GM12878 (cell line): ENCODE data around the gene RBBP8NL. TPM values are rescaled to one million over a fixed set of nuclear protein-coding genes. Genes with fewer than 3 reads are reported as not detected.
A peak's percentile ranks its signal among the peaks of the same experiment; 100 is the strongest.

Experiments
- ATAC-seq: fragments of 200-7000 bp; cut with Tn5 transposase; 3 replicates; pipeline ENCODE4 v1.9.1; 2020; ENCODE audit warnings: mild to moderate bottlenecking, moderate library complexity
- BruUV-seq: library from RNA; stranded (reverse); fragments of 400-500 nt; replicated peaks from 2 replicates; lab custom pipeline; 2021; lab: Mats Ljungman, UMichigan
- CTCF ChIA-PET: fragments of 300-600 bp; sonication (Branson Sonifier 250); formaldehyde crosslinking; extraction: SDS; loops from one replicate; lab custom pipeline; 2021; ENCODE audit warnings: inconsistent platforms; lab: Yijun Ruan, JAX
- POLR2A ChIA-PET: fragments of 350-600 bp; formaldehyde crosslinking; extraction: SDS; loops from one replicate; lab custom pipeline; 2021; ENCODE audit warnings: inconsistent platforms; lab: Charles Lee
- RAD21 ChIA-PET: fragments of 300-600 bp; sonication (Branson Sonifier 250); formaldehyde crosslinking; loops from one replicate; lab custom pipeline; 2023; ENCODE audit warnings: antibody characterized with exemption; ENCODE audit not compliant: unreplicated experiment; lab: Charles Lee
- SMC1A ChIA-PET: fragments of 300-600 bp; sonication (Branson Sonifier 250); formaldehyde crosslinking; loops from one replicate; lab custom pipeline; 2023; ENCODE audit not compliant: unreplicated experiment, uncharacterized antibody; lab: Charles Lee
- DNase-seq: peaks from one replicate; pipeline ENCODE4 v3.0.0-alpha.2; 2011; ENCODE audit warnings: low read depth, low spot score
- FAIRE-seq: peaks from 3 replicates; lab custom pipeline; 2011; peaks lifted over from hg19 to GRCh38; lab: Jason Lieb, UNC
- H2AFZ ChIP-seq: 2 replicates; pipeline ENCODE4 v1.6.0; 2011; ENCODE audit warnings: low read depth, low read length, control low read depth; ENCODE audit not compliant: control insufficient read depth
- H3K27ac ChIP-seq: 2 replicates; pipeline ENCODE4 v1.5.1; 2011; ENCODE audit warnings: control low read depth; ENCODE audit not compliant: control insufficient read depth, insufficient read depth
- H3K27me3 ChIP-seq, 2 experiments: replicated peaks in 1 of 2; 2 replicates each; pipeline versions ENCODE4 v1.6.0 to v1.6.1; 2011; ENCODE audit warnings: low read length in 1 of 2; ENCODE audit not compliant: control insufficient read depth in 2 of 2, insufficient read depth in 2 of 2
- H3K36me3 ChIP-seq, 2 experiments: 2 replicates each; pipeline ENCODE4 v1.5.1; 2011; ENCODE audit warnings: low read length in 1 of 2; ENCODE audit not compliant: control insufficient read depth in 2 of 2, insufficient read depth in 2 of 2
- H3K4me1 ChIP-seq: 2 replicates; pipeline ENCODE4 v1.6.1; 2011; ENCODE audit warnings: mild to moderate bottlenecking, low read length, moderate library complexity, mixed read lengths; ENCODE audit not compliant: control insufficient read depth, insufficient read depth
- H3K4me2 ChIP-seq: 2 replicates; pipeline ENCODE4 v1.6.0; 2011; ENCODE audit warnings: control low read depth; ENCODE audit not compliant: control insufficient read depth, insufficient read depth
- H3K4me3 ChIP-seq: fragments of 200-600 bp; sonication (generic); 2 replicates; pipeline ENCODE4 v1.5.1; 2016
- H3K79me2 ChIP-seq: 2 replicates; pipeline ENCODE4 v1.6.0; 2011; ENCODE audit warnings: low read length; ENCODE audit not compliant: control insufficient read depth, insufficient read depth
- H3K9ac ChIP-seq: 2 replicates; pipeline ENCODE4 v1.8.0; 2011; ENCODE audit warnings: low read length, control low read depth, mixed read lengths; ENCODE audit not compliant: control insufficient read depth, insufficient read depth
- H3K9me3 ChIP-seq: replicated peaks from 3 replicates; pipeline ENCODE4 v1.5.1; 2011; ENCODE audit warnings: mild to moderate bottlenecking, low read length; ENCODE audit not compliant: control insufficient read depth, insufficient read depth
- H4K20me1 ChIP-seq: 2 replicates; pipeline ENCODE4 v1.6.0; 2011; ENCODE audit not compliant: control insufficient read depth, insufficient read depth
- MYB ChIP-seq: fragments of 150-350 bp; IDR thresholded peaks from 2 replicates; pipeline ENCODE4 v1.6.1; 2014; ENCODE audit warnings: mild to moderate bottlenecking, low read depth, low read length, borderline replicate concordance
- NRF1 ChIP-seq: conservative IDR thresholded peaks from 2 replicates; pipeline ENCODE4 v1.6.1; 2011; ENCODE audit warnings: mild to moderate bottlenecking, low read depth, low read length, improper control_type of control experiment
- RB1 ChIP-seq: fragments of 450-650 bp; formaldehyde crosslinking; IDR thresholded peaks from 2 replicates; pipeline ENCODE4 v1.6.1; 2017; ENCODE audit warnings: mild to moderate bottlenecking, borderline replicate concordance
- SMARCA5 ChIP-seq: fragments of 450-650 bp; IDR thresholded peaks from 2 replicates; pipeline ENCODE4 v1.6.1; 2017; ENCODE audit warnings: mild to moderate bottlenecking
- SUZ12 ChIP-seq: fragments of 200-600 bp; sonication (generic); IDR thresholded peaks from one replicate; pipeline ENCODE4 v1.6.1; 2018; ENCODE audit warnings: antibody characterized with exemption, mild to moderate bottlenecking; ENCODE audit not compliant: unreplicated experiment
- ZNF274 ChIP-seq: IDR thresholded peaks from one replicate; pipeline ENCODE4 v1.8.0; 2011; ENCODE audit not compliant: insufficient read length, insufficient read depth
- WGBS: methylation state at CpG from one replicate; pipeline ENCODE4 v1.1.6; 2016; ENCODE audit warnings: low lambda C conversion rate; ENCODE audit not compliant: insufficient replicate concordance, insufficient coverage; ENCODE audit errors: missing lambda C conversion rate; 5-methylcytosine and 5-hydroxymethylcytosine counted together
- in situ Hi-C: fragments of 300-500 bp; cut with MboI; formaldehyde crosslinking; loops from 9 replicates; pipeline ENCODE4 v1.14.3; 2018; ENCODE audit warnings: mixed read lengths
- intact Hi-C: fragments of 100-400 bp; cut with micrococcal nuclease; formaldehyde crosslinking; loops from one replicate; pipeline ENCODE4 v1.14.2; 2022; ENCODE audit not compliant: unreplicated experiment
- polyA plus RNA-seq, 11 experiments: library from polyadenylated mRNA; depleted of rRNA in 4 of 11; unstranded in 6 of 11; stranded (reverse) in 5 of 11; fragments of >200 nt; fragmentation: Nextera tagmentation in 4 of 11; fragmentation: Illumina TruSeq in 1 of 11; extraction: Ambion mirVana in 4 of 11; extraction: Trizol in 1 of 11; gene quantifications; 1 replicate in 1 of 11; 2 replicates in 10 of 11; pipeline versions ENCODE4 v1.2.1 to v1.2.3, GENCODE V29; 2011 to 2016; ENCODE audit warnings: inconsistent platforms in 2 of 11, missing spikeins in 2 of 11, low read depth in 1 of 11
- total RNA-seq, 4 experiments: library from RNA; depleted of rRNA in 3 of 4; stranded (reverse); fragments of >200 nt in 3 of 4; fragmentation: Illumina TruSeq in 1 of 4; extraction: Trizol in 1 of 4; gene quantifications; 2 replicates each; pipeline versions ENCODE4 v1.2.1 to v1.2.3, GENCODE V29; 2013 to 2021
- TF ChIP-seq, protein P1 (sequence below): IDR thresholded peaks from 2 replicates; pipeline ENCODE4 v1.6.1; 2011; ENCODE audit warnings: low read depth, mild to moderate bottlenecking, low read length, moderate library complexity, borderline replicate concordance; ENCODE audit errors: extremely low read depth
- TF ChIP-seq, protein P2 (sequence below), 3 experiments: IDR thresholded peaks in 2 of 3; conservative IDR thresholded peaks in 1 of 3; 2 replicates each; pipeline ENCODE4 v1.5.1; 2011; ENCODE audit warnings: low read depth in 3 of 3, low read length in 3 of 3, mild to moderate bottlenecking in 3 of 3, control low read depth in 2 of 3, moderate library complexity in 2 of 3, inconsistent platforms in 1 of 3, mixed read lengths in 1 of 3; ENCODE audit not compliant: control insufficient read depth in 2 of 3, insufficient read depth in 1 of 3; ENCODE audit errors: extremely low read depth in 1 of 3

The RBBP8NL gene
- total and polyA plus RNA-seq, 10 of the 15 experiments (the other 5 are each of a cell fraction or from before 2014, with no cell fraction given), result not detected

DNA sequence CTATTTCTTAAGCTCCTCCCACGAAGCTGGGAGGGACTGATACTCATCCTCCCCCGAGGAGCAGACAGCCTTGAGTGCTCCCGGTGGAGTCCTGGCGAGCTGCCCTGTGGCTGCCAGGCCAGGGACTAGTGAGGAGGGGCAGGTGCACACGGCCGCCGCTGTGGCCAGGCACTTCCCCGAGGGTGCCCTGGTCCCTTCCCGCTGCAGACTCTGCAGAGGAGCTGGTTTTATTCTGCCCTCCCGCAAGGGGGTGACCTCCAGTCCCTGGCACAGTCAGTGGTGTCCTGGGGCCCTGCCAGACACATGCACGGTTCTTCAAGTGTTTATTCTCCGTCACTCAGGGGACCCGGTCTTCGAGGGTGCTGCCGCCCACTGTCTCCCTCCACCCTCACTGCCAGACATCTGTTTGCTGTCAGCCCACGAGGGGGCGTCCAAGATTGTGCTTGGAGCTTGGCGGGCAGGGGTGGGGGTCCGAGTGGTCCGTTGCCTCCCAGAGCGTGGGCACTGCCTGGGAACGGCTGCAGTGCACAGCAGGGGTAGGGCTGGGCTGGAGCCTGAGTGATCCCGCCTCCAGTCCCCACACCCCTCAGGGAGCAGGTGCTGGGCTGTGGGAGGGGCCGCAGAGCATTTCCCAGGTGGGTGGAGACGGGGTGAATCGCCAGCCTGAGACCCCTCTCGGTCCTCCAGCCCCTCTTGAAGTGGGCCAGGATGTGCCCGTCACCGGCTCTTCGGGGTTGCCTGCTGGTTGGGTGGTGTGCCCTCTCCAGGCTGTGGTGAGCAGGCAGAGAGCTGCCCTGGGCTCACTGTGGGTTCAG lies 17.2 kb downstream of the RBBP8NL start (continued):
- TF ChIP-seq, protein P1, sequence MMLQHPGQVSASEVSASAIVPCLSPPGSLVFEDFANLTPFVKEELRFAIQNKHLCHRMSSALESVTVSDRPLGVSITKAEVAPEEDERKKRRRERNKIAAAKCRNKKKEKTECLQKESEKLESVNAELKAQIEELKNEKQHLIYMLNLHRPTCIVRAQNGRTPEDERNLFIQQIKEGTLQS, result no peak
- TF ChIP-seq, protein P2, sequence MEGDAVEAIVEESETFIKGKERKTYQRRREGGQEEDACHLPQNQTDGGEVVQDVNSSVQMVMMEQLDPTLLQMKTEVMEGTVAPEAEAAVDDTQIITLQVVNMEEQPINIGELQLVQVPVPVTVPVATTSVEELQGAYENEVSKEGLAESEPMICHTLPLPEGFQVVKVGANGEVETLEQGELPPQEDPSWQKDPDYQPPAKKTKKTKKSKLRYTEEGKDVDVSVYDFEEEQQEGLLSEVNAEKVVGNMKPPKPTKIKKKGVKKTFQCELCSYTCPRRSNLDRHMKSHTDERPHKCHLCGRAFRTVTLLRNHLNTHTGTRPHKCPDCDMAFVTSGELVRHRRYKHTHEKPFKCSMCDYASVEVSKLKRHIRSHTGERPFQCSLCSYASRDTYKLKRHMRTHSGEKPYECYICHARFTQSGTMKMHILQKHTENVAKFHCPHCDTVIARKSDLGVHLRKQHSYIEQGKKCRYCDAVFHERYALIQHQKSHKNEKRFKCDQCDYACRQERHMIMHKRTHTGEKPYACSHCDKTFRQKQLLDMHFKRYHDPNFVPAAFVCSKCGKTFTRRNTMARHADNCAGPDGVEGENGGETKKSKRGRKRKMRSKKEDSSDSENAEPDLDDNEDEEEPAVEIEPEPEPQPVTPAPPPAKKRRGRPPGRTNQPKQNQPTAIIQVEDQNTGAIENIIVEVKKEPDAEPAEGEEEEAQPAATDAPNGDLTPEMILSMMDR (IDR thresholded peaks at IDR 0.05 in 2 of 3, conservative IDR thresholded peaks at IDR 0.05 in 1 of 3; ENCODE audit: control insufficient read depth in 2 of 3, extremely low read depth in 1 of 3, insufficient read depth in 1 of 3, low read depth in 3 of 3, low read length in 3 of 3), result peak; percentile 46 to 65 (median 52)
- TF ChIP-seq MYB (no peak), NRF1 (no peak), SMARCA5 (0 out of 2 replicates have a peak, but pooled peaks have one; percentile 25)

DNA sequence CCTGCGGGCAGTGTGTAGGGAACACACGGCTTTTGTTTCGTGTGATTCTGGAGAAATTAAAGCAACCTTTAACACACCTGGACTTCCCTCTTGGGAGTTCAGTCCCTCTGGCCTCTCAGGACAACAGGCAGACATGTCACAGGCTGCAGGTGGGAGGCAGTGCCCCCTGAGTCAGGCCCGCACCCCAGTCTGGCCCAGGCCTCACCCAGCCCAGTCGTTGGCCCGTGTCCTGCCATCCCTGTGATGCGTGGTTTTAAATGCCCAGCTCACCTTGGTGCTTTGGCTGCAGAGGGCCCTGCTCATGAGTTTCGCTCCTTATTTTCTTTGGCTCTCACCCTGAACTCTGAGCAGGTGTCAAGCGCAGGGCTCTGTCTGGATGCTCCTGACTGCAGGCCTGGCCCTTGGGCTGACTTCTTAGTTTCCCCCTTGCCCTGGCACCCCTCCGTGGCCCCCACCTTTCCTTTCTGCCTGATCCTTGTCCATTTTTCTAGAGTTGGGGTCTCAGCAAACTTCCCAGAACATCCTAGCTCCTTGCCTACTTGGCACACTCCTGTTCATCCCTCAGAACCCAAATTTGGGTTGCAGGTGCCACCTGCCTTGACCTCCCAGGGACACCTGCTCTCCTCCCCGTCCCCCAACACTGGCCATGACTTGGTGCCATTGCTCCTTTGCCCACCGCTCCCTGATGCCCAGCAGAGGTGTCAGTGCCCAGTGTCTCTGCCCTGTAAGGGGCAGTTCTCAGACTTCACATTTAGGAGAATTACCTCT lies 18.1 kb downstream of the RBBP8NL start:
- no peak for TF ChIP-seq SUZ12
- no peak for TF ChIP-seq ZNF274
- TF ChIP-seq RB1, result no peak
- TF ChIP-seq, all 136 proteins: peak for 0
- in situ Hi-C loops, result no loop called here
- Histone ChIP-seq H2AFZ (no peak overlapping the region), H4K20me1 (no peaks in the 10 kb centered on the region), H3K27me3 (no peaks in the 10 kb centered on the region), H3K4me3 (no peak overlapping the region), H3K4me1 (peaks cover 12% of the 10 kb centered on the region), H3K4me2 (peak overlapping the region; percentile 35; the same call in 1 of the 2 replicates), H3K27ac (no peak overlapping the region), H3K79me2 (peaks cover 14% of the 10 kb centered on the region), H3K9me3 (no peaks in the 10 kb centered on the region), H3K36me3 (no peaks in the 10 kb centered on the region; a peak in 1 of 4 replicates), H3K9ac (no peak overlapping the region)
- no peak for DNase-seq
- no peak for ATAC-seq
- ChIA-PET CTCF (interaction anchor here (0.6 to 4.2 kb wide), 9 partner anchors 10 to 399 kb away, joined by 3 to 23 read pairs (median 5); no protein-coding TSS in a partner anchor), SMC1A (interaction anchor here (0.7 to 1.7 kb wide), 4 partner anchors 23 to 398 kb away, joined by 3 to 4 read pairs (median 4); no protein-coding TSS in a partner anchor), POLR2A (interaction anchor here (1.3 kb wide), 1 partner anchor 22 kb away, joined by 5 read pairs; the partner anchor contains the start of gene RPS21), RAD21 (interaction anchor here (1.1 to 1.8 kb wide), 4 partner anchors 90 to 383 kb away, joined by 3 to 6 read pairs (median 5); no protein-coding TSS in a partner anchor)
- FAIRE-seq, result no peak
- intact Hi-C loops, result loop anchor here (5.0 kb wide), 1 partner anchor 383 kb away; no protein-coding TSS in a partner anchor
- 71% methylated on average over 12 of the region's 12 CpGs for WGBS
- no TSS peak for BruUV-seq
